ENCODE results near the gene MAPKBP1. TPM values are rescaled to one million over a fixed set of nuclear protein-coding genes. Genes with fewer than 3 reads are reported as not detected.

MAPKBP1 gene
- total RNA-seq, 6 experiments from 2014 or later, result 4.3 to 7.9 (median 5.7) TPM

DNA sequence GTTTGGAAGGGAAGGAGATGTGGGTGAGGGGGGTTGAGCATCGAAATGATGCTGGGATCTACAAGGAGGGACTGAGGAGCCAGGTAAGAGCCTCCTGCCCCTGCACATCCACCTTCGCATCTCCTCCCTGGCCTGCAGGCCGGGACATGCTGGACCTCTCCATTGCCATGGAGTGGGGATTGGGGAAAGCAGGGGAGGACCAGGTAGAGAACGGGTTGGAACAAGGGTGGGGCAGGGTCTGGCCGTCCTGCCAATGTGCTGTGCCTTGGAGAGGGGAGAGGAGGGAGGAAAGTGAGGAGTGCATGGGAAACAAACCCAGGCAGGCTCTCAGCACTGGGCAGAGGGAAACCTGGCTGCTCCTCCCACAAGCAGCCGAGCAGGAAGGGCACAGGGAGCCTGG is 74.9 kb downstream of the MAPKBP1 start:
- 80% methylated on average over 4 of the region's 6 CpGs for WGBS (ENCODE audit: insufficient coverage, low coverage, low lambda C conversion rate, missing lambda C conversion rate)
- peaks cover 0 to 20% (median 2%) of the 10 kb centered on the region in 4 donors for H3K36me3 ChIP-seq
- no peak for ATAC-seq

DNA sequence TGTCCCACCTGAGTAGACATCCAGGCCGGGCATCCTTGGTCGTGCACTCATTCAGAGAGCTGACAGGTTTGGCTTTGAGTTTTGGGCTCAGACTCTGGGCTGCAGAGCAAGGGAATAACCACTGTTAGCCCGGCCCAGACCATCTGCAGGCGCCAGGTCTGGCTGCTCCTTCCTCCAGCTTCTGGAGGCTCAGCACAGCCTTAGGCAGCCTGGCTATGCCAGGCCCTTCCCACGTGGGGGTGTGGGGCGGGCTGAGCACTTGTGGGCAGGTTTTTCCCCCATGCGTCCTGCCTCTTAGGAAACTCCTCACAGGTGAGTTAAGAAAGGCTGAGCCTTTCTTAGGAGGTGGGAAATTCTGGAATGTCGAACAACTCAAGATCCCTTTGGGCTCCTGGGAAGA is 75.6 kb downstream of the MAPKBP1 start:
- peaks cover 0 to 20% (median 2%) of the 10 kb centered on the region in 4 donors for H3K36me3 ChIP-seq
- no peak for ATAC-seq
- no peaks in the 10 kb centered on the region for H3K27me3 ChIP-seq
- intact Hi-C loops (cut with DNase I), result no loop called here
- DNase-seq, result no peak
- 53% methylated on average over 2 of the region's 8 CpGs for WGBS (ENCODE audit: insufficient coverage, low coverage, low lambda C conversion rate, missing lambda C conversion rate)
- TF ChIP-seq, protein P1, sequence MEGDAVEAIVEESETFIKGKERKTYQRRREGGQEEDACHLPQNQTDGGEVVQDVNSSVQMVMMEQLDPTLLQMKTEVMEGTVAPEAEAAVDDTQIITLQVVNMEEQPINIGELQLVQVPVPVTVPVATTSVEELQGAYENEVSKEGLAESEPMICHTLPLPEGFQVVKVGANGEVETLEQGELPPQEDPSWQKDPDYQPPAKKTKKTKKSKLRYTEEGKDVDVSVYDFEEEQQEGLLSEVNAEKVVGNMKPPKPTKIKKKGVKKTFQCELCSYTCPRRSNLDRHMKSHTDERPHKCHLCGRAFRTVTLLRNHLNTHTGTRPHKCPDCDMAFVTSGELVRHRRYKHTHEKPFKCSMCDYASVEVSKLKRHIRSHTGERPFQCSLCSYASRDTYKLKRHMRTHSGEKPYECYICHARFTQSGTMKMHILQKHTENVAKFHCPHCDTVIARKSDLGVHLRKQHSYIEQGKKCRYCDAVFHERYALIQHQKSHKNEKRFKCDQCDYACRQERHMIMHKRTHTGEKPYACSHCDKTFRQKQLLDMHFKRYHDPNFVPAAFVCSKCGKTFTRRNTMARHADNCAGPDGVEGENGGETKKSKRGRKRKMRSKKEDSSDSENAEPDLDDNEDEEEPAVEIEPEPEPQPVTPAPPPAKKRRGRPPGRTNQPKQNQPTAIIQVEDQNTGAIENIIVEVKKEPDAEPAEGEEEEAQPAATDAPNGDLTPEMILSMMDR (IDR thresholded peaks at IDR 0.05), result no peak
- no peak for TF ChIP-seq POLR2A (IDR thresholded peaks at IDR 0.05)
- no peaks in the 10 kb centered on the region for H3K4me1 ChIP-seq
- H3K9me3 ChIP-seq, result no peaks in the 10 kb centered on the region
- no peak overlapping the region for H3K27ac ChIP-seq
- no peak overlapping the region for H3K4me3 ChIP-seq

More for the DNA sequence above, 74.9 kb downstream of the MAPKBP1 start:
- H3K4me1 ChIP-seq, result no peaks in the 10 kb centered on the region
- intact Hi-C loops (cut with DNase I), result no loop called here
- no peaks in the 10 kb centered on the region for H3K9me3 ChIP-seq
- TF ChIP-seq, protein P1 (IDR thresholded peaks at IDR 0.05), result no peak
- no peak for TF ChIP-seq POLR2A (IDR thresholded peaks at IDR 0.05)
- H3K27ac ChIP-seq, result no peak overlapping the region
- no peak overlapping the region for H3K4me3 ChIP-seq
- H3K27me3 ChIP-seq, result no peaks in the 10 kb centered on the region
- no peak for DNase-seq

DNA sequence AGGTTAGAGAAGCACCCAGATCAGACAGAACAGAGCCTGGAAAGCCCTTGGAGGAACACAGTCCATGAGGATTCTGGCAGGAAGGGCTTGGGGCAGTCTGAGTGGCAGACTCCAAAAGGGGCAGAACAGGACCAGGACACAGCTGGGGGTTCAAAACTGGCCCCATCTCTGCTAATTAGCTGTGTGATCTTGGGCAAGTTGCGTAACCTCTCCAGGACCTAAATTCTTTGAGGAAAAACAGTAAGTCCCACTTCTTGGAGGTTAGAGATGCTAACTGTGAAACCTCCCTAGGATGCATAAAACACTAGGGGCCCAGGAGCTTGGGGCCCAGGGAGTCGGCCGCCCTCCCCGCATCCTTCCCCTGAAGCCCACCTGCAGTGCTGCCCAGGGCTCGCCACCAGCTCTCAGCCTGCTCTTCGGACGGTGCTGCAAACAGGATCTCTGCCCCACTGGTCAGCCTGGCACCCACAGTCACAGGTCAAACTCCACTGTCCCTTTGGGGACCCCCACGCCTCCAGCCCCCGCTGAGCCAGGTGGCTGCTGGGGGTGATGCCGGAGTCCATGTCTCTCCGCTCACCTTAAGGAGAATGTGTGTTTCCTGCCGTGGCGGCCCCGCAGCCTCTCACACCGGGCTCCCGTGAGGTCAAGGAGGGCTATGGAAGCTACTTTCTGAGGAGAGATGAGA is 76.3 kb downstream of the MAPKBP1 start:
- Histone ChIP-seq H3K27me3 (no peaks in the 10 kb centered on the region), H3K9me3 (no peaks in the 10 kb centered on the region), H3K4me3 (no peak overlapping the region), H3K27ac (no peak overlapping the region), H3K4me1 (no peaks in the 10 kb centered on the region), H3K36me3 (peaks cover 0 to 20% (median 2%) of the 10 kb centered on the region in 4 donors)
- no peak for ATAC-seq
- DNase-seq, result no peak
- TF ChIP-seq, protein P1 (IDR thresholded peaks at IDR 0.05), result no peak
- no peak for TF ChIP-seq POLR2A (IDR thresholded peaks at IDR 0.05)
- intact Hi-C loops (cut with DNase I), result no loop called here
- WGBS (ENCODE audit: insufficient coverage, low coverage, low lambda C conversion rate, missing lambda C conversion rate), result 93% methylated on average over 3 of the region's 16 CpGs

DNA sequence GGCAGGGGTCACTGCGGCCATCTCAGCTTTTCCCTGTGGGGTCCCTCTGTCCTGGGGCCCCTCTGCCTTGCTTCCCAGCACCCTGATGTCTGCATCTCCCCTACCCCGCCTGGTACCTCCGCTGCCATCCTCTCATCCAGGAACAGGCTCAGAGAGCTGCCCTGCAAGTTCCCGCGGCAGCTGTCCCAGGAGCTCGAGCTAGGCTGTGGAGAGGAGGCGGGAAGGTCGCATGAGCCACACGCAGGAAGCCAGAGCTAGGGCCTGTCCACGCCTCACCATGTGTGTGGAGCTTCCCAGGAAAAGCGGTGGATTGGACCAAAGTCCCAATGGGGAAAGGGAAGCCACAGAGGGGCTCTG is 76.9 kb downstream of the MAPKBP1 start:
- Histone ChIP-seq H3K36me3 (peaks cover 0 to 16% (median 2%) of the 10 kb centered on the region in 4 donors), H3K4me1 (no peaks in the 10 kb centered on the region), H3K27ac (no peak overlapping the region), H3K27me3 (no peaks in the 10 kb centered on the region), H3K9me3 (no peaks in the 10 kb centered on the region), H3K4me3 (no peak overlapping the region)
- no peak for DNase-seq
- 39% methylated on average over 8 of the region's 11 CpGs for WGBS (ENCODE audit: insufficient coverage, low coverage, low lambda C conversion rate, missing lambda C conversion rate)
- ATAC-seq, result peak in 3 of 4 donors; percentile 7 to 16 (median 9)
- TF ChIP-seq, protein P1 (IDR thresholded peaks at IDR 0.05), result no peak
- no peak for TF ChIP-seq POLR2A (IDR thresholded peaks at IDR 0.05)
- intact Hi-C loops (cut with DNase I), result no loop called here

Measured in right lobe of liver (tissue), 6 donors.